Astrocyte of the cerebellum (primary cell): Measurements from ENCODE around the gene JPH2.
"Not testable (repeated sequence)": the region's sequence is repeated elsewhere in the genome, so short reads cannot be mapped to it uniquely, and the experiment has no call there.

Source experiments
- DNase-seq: peaks from one replicate; pipeline ENCODE4 v3.0.0-alpha.2; 2011; ENCODE audit warnings: low read depth
- H3K4me3 ChIP-seq: 2 replicates; pipeline ENCODE4 v1.5.1; 2011; ENCODE audit warnings: mild to moderate bottlenecking, low read depth, low read length, moderate library complexity
- in situ Hi-C: cut with HindIII; loops from 2 replicates; pipeline ENCODE4 v1.10.0; 2017; ENCODE audit warnings: low sequenced_read_pairs
- TF ChIP-seq, protein P1 (sequence below): IDR thresholded peaks from 2 replicates; pipeline ENCODE4 v1.5.1; 2012; ENCODE audit warnings: low read length, low read depth, moderate library complexity, mild to moderate bottlenecking; ENCODE audit errors: missing control alignments

Gene JPH2

DNA sequence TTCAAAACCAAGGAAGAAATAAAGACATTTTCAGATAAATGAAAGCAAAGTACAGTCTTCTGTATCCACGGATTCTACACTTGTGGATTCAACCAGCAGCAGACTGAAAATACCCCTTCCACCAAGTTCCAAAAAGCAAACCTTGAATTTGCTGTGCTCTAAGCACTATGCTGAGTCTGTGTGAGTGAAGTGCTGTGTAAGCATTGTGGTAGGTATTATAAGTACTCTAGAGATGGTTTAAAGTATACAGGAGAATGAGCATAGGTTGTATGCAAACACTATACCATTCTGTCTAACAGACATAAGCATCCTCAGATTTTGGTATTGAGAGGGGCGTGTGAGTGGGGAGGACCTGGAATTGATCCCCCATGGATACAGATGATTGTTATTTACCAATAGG is 14.0 kb upstream of the JPH2 start:
- in situ Hi-C loops = no loop called here
- no peak overlapping the region for H3K4me3 ChIP-seq
- TF ChIP-seq, protein P1, sequence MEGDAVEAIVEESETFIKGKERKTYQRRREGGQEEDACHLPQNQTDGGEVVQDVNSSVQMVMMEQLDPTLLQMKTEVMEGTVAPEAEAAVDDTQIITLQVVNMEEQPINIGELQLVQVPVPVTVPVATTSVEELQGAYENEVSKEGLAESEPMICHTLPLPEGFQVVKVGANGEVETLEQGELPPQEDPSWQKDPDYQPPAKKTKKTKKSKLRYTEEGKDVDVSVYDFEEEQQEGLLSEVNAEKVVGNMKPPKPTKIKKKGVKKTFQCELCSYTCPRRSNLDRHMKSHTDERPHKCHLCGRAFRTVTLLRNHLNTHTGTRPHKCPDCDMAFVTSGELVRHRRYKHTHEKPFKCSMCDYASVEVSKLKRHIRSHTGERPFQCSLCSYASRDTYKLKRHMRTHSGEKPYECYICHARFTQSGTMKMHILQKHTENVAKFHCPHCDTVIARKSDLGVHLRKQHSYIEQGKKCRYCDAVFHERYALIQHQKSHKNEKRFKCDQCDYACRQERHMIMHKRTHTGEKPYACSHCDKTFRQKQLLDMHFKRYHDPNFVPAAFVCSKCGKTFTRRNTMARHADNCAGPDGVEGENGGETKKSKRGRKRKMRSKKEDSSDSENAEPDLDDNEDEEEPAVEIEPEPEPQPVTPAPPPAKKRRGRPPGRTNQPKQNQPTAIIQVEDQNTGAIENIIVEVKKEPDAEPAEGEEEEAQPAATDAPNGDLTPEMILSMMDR = no peak

DNA sequence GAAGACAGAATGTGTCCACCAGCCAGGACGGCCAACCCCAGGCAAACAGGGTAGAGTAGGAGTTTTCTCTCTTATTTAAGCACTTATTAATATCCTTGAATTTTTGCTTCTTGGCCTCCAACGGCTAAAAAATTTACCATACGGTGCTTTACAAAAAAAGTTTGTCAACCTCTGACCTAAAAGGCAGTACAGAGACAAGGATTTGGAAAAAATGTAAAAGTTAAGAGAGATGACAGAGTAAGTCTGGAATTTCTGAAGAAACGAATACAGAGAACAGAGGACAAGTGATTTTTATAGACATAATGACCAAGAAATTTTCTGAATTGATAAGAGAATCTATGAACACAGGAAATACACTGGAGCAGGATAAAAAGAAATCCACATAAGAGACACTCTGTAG is 13.4 kb upstream of the JPH2 start:
- no peak overlapping the region for H3K4me3 ChIP-seq
- in situ Hi-C loops = no loop called here
- TF ChIP-seq, protein P1 = no peak
- DNase-seq = no peak

More for the DNA sequence above, 14.0 kb upstream of the JPH2 start:
- no peak for DNase-seq

DNA sequence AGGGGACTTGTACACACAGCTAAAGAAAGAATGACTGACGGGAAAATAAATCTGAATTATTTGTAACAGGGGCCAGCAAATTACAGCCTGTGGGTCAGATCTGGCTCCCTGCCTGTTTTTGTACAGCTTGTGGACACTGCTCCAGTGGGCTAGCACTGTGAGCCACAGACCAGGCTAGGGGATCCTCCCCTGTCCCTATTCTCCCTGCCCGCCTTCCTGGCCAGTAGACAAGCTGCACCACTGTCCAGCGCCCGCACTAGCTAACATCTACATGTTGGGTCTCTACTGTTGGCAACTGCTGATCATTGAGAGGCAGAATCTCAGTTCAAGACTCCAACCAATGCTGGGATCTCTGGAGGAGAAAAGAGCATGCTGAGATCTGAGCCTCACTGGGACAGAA is 12.9 kb upstream of the JPH2 start:
- in situ Hi-C loops = loop anchor here (5.0 kb wide), 1 partner anchor 78 kb away; no protein-coding TSS in a partner anchor
- no peak for DNase-seq
- H3K4me3 ChIP-seq = no peak overlapping the region
- TF ChIP-seq, protein P1 = no peak

DNA sequence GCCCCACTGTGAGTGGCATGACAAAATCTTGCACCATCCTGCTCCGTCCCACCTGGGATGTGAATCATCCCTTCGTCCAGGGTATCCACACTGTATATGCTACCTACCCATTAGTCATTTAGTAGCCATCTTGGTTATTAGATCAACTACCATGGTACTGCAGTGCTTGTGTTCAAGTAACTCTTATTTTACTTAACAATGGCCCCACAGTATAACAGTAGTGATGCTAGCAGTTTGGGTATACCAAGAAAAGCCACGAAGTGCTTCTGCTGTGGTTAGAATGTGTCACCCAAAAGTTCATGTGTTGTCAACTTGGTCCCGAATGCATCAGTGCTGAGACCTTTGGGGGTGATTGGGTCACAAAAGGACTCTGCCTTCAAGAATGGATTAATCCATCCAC is 11.9 kb upstream of the JPH2 start:
- in situ Hi-C loops = loop anchor here (5.0 kb wide), 1 partner anchor 77 kb away; no protein-coding TSS in a partner anchor
- no peak for DNase-seq
- TF ChIP-seq, protein P1 = no peak
- H3K4me3 ChIP-seq = no peak overlapping the region

DNA sequence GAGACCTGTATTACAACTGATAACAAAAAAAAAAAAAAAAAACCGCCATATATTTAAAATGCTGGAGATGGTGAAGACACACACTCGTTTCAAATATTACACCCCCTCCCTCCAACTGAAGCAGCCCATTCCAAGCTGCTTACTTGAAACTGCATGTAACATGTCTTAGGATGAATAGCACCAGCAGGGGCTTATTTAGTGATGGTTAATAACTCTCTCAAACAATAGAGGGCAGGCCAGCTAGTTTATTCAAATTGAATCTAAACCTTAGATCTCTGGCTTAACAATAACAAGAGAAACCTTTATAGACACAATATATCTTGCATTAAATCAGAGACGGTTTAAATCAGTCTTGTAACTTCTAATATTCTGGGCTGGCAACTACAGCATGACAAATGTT is 9.3 kb upstream of the JPH2 start:
- TF ChIP-seq, protein P1 = peak; percentile 41
- no peak for DNase-seq
- H3K4me3 ChIP-seq = no peak overlapping the region
- in situ Hi-C loops = loop anchor here (5.0 kb wide), 1 partner anchor 74 kb away; no protein-coding TSS in a partner anchor

DNA sequence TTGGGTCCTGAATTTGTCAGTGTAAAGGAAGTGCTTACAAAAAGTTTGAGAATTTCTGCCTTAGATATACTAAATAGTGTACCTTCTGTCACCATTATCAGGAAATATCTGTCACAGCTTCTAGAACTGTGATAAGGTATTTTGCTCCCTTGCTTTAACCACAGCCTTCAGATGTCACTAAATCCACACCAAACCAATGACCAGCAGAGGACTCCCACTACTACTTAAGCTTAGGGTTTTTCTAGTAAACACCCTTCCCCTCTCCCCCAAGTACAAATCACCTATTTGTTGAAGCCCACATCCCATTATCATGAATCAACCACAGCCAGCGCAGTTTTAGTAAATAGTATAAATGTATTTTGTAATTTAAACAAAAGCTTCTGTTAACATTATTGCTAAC is 8.6 kb upstream of the JPH2 start:
- H3K4me3 ChIP-seq = no peak overlapping the region
- TF ChIP-seq, protein P1 = no peak
- in situ Hi-C loops = loop anchor here (5.0 kb wide), 1 partner anchor 73 kb away; no protein-coding TSS in a partner anchor
- no peak for DNase-seq

DNA sequence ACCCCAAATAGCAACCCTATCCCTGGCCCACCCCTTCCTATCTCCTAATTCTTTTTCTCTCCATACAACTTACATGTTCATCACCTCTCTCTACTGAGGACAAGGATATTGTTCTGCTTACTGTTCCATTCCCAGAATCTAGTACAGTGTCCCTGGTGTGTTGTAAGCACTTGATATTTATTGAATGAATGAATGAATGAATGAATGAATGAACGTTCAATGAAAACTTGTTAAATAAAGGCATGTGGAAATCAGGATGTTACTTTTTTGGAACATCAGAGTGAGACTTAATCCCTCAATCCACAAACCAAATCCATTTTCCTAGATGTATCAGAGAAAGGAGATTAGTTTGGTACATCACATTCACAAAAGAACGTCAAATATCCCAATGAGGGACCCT is 6.8 kb upstream of the JPH2 start:
- DNase-seq = no peak
- H3K4me3 ChIP-seq = no peak overlapping the region
- in situ Hi-C loops = no loop called here
- TF ChIP-seq, protein P1 = no peak

DNA sequence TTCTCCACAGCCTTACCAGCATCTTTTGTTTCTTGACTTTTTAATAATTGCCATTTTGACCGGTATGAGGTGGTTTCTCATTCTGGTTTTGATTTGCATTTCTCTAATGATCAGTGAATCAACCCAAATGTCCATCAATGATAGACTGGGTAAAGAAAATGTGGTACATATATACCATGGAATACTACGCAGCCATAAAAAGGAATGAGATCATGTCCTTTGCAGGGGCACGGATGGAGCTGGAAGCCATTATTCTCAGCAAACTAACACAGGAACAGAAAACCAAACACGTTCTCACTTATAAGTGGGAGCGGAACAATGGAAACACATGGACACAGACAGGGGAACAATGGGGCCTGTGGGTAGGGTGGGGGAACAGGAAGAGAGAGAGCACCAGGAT is 4.7 kb upstream of the JPH2 start:
- H3K4me3 ChIP-seq, in situ Hi-C loops, DNase-seq: not testable (repeated sequence)
